GM21360 (cell line): ENCODE results near the gene CPXM1.
A peak's percentile ranks its signal among the peaks of the same experiment; 100 is the strongest.
"Not testable (repeated sequence)": the region's sequence is repeated elsewhere in the genome, so short reads cannot be mapped to it uniquely, and the experiment has no call there.

Experiments
- ATAC-seq: cut with Tn5 transposase; IDR thresholded peaks from one replicate; pipeline ENCODE4 v1.9.1; 2021; ENCODE audit warnings: mild to moderate bottlenecking, moderate library complexity; ENCODE audit not compliant: unreplicated experiment

The CPXM1 gene

GRCh38 chr20:2800521-2801285, at the start of gene CPXM1:
Gene CPXM1 (minus strand): TSS chr20:2800627. CDS start chr20:2800572, 55 bp downstream.
- no peak for ATAC-seq

- ATAC-seq = no peak
Observed at GRCh38 chr20:2849529-2849928, 49.1 kb upstream of the CPXM1 start.

GRCh38 chr20:2847802-2848201, 47.4 kb upstream of the CPXM1 start:
- no peak for ATAC-seq

- ATAC-seq = no peak
Observed at GRCh38 chr20:2846698-2847097, 46.3 kb upstream of the CPXM1 start.

- ATAC-seq = no peak
Observed at GRCh38 chr20:2845607-2846006, 45.2 kb upstream of the CPXM1 start.

- peak; percentile 16 for ATAC-seq
Observed at GRCh38 chr20:2840967-2841531, 40.6 kb upstream of the CPXM1 start.

- ATAC-seq = peak; percentile 92
Observed at GRCh38 chr20:2840138-2840966, 39.9 kb upstream of the CPXM1 start, which contains the start of the genes PCED1A and VPS16. Gene PCED1A (minus strand): TSS chr20:2840655. CDS start chr20:2839912, 743 bp downstream. Gene VPS16 (plus strand): TSS chr20:2840745. CDS start chr20:2840775, 30 bp downstream.

GRCh38 chr20:2839732-2840137, 39.3 kb upstream of the CPXM1 start:
- no peak for ATAC-seq

GRCh38 chr20:2838847-2839671, 38.6 kb upstream of the CPXM1 start:
- ATAC-seq = no peak

GRCh38 chr20:2838170-2838797, 37.9 kb upstream of the CPXM1 start:
- no peak for ATAC-seq

GRCh38 chr20:2837221-2837960, 37.0 kb upstream of the CPXM1 start:
- no peak for ATAC-seq

GRCh38 chr20:2836035-2836434, 35.6 kb upstream of the CPXM1 start:
- no peak for ATAC-seq

- no peak for ATAC-seq
Observed at GRCh38 chr20:2835331-2835796, 34.9 kb upstream of the CPXM1 start.

GRCh38 chr20:2834401-2835110, 34.1 kb upstream of the CPXM1 start:
- no peak for ATAC-seq

GRCh38 chr20:2833761-2834160, 33.3 kb upstream of the CPXM1 start:
- ATAC-seq = no peak

GRCh38 chr20:2831206-2831605, 30.8 kb upstream of the CPXM1 start:
- not testable (repeated sequence) for ATAC-seq

- no peak for ATAC-seq
Observed at GRCh38 chr20:2829376-2829775, 28.9 kb upstream of the CPXM1 start.

GRCh38 chr20:2826655-2827054, 26.2 kb upstream of the CPXM1 start:
- no peak for ATAC-seq

GRCh38 chr20:2825761-2826160, 25.3 kb upstream of the CPXM1 start:
- ATAC-seq = no peak
